Stimulated activated CD8-positive, alpha-beta memory T cell treated with anti-CD3 and anti-CD28 coated beads, Interleukin-15, amount 100 ng/mL, for 4 hours (primary cell): ENCODE measurements around the gene APOE.
"Not testable (repeated sequence)": the region's sequence is repeated elsewhere in the genome, so short reads cannot be mapped to it uniquely, and the experiment has no call there.

Source experiments
- DNase-seq, 2 donors: peaks; one replicate each; pipeline ENCODE4 v3.0.0-alpha.2; 2020; ENCODE audit warnings: low read depth in 2 of 2

APOE gene

DNA sequence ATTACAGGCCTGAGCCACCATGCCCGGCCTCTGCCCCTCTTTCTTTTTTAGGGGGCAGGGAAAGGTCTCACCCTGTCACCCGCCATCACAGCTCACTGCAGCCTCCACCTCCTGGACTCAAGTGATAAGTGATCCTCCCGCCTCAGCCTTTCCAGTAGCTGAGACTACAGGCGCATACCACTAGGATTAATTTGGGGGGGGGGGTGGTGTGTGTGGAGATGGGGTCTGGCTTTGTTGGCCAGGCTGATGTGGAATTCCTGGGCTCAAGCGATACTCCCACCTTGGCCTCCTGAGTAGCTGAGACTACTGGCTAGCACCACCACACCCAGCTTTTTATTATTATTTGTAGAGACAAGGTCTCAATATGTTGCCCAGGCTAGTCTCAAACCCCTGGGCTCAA is 4.2 kb downstream of the APOE start:
- no peak for DNase-seq

DNA sequence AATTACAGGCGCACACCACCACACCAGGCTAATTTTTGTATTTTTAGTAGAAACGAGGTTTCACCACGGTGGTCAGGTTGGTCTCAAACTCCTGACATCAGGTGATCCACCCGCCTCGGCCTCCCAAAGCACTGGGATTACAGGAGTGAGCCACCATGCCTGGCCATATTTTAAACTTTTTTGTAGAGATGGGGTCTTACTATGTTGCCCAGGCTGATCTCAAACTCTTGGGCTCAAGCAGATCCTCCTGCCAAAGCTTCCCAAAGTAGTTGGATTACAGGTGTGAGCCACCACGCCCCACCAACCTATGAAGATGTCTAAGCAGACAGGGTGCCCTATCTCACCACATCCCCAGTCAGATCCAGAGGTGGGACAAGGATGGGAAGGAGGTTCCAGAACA is 6.3 kb downstream of the APOE start:
- DNase-seq = not testable (repeated sequence)

DNA sequence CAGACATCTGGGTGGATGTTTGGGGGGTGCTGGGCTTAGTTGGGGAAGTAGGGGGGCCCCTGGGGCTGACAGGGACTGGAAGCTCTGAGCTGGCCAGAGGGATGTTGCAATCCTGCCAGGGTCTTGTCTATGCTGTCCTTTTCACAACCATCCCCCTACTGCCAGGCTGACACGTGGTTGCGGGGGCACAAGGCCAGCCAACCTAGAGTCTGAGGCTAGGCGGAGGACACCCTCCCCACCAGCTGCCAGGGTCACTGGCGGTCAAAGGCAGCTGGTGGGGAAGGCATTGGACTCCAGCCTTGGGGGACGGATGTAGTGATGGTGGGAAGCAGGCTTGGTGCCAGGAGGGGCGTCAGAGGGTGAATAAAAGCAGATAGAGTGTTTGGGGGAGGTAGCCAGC is 7.3 kb downstream of the APOE start:
- DNase-seq = no peak

DNA sequence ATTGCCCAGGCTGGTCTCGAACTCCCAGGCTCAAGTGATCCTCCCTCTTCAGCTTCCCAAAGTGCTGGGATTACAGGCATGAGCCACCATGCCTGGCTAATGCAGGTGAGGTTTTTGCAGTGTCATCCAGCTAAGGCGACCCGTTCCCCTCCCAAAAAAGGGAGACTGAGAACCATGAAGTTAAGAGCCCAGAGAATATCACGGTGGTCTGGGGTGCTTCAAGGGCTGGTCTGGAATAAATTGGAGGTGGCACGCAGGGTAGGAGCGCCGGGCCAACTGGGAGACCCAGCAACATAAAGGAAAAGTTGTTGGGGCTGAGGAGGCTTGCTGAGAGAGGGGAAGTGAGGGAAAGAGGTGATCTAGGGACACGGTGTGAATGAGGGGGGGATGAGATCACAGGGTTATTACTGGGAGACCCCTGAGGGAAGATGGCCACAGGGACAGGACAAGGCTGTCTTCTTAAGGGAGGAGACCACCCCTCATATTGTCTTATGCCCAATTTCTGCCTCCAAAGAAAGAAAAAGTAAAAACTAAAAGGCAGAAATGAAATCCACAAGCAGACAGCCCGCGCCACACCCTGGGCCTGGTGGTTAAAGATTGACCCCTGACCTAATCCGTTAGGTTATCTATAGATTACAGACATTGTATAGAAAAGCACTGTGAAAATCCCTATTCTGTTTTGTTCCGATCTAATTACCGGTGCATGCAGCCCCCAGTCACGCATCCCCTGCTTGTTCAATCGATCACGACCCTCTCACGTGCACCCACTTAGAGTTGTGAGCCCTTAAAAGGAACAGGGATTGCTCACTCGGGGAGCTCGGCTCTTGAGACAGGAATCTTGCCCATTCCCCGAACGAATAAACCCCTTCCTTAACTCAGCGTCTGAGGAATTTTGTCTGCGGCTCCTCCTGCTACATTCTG is 8.2 kb downstream of the APOE start:
- DNase-seq = not testable (repeated sequence)

DNA sequence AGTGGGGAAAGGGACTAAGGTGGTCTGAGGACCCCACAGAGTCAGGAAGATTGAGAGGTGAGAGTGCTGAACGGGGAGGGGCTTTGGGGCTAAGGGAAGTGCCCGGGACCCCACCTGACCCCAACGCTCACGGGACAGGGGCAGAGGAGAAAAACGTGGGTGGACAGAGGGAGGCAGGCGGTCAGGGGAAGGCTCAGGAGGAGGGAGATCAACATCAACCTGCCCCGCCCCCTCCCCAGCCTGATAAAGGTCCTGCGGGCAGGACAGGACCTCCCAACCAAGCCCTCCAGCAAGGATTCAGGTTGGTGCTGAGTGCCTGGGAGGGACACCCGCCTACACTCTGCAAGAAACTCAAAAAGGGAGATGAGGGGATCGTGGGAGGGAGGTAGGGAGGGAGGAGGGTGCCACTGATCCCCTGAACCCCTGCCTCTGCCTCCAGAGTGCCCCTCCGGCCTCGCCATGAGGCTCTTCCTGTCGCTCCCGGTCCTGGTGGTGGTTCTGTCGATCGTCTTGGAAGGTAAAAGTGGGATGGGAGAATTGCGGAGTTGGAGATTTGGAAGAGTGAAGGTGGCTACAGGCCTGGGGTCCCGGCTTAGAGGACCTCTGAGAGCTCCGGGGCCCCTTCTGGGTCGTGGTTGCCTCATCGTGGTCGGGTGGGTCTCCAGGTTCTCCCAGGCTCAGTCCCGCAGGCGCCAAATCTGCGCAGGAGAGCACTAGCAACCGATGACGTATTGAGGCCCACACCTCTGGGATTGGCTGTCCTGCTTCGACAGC is 9.0 kb downstream of the APOE start, which contains the start of gene APOC1:
Gene APOC1 (plus strand): TSS at position 176 of the 774 bp plus-strand sequence. CDS start 284 bp downstream, at position 460.
- DNase-seq = peak; percentile 43 to 54

DNA sequence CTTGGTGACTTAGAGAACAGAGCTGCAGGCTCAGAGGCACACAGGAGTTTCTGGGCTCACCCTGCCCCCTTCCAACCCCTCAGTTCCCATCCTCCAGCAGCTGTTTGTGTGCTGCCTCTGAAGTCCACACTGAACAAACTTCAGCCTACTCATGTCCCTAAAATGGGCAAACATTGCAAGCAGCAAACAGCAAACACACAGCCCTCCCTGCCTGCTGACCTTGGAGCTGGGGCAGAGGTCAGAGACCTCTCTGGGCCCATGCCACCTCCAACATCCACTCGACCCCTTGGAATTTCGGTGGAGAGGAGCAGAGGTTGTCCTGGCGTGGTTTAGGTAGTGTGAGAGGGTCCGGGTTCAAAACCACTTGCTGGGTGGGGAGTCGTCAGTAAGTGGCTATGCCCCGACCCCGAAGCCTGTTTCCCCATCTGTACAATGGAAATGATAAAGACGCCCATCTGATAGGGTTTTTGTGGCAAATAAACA is 18.7 kb downstream of the APOE start:
- DNase-seq = no peak

DNA sequence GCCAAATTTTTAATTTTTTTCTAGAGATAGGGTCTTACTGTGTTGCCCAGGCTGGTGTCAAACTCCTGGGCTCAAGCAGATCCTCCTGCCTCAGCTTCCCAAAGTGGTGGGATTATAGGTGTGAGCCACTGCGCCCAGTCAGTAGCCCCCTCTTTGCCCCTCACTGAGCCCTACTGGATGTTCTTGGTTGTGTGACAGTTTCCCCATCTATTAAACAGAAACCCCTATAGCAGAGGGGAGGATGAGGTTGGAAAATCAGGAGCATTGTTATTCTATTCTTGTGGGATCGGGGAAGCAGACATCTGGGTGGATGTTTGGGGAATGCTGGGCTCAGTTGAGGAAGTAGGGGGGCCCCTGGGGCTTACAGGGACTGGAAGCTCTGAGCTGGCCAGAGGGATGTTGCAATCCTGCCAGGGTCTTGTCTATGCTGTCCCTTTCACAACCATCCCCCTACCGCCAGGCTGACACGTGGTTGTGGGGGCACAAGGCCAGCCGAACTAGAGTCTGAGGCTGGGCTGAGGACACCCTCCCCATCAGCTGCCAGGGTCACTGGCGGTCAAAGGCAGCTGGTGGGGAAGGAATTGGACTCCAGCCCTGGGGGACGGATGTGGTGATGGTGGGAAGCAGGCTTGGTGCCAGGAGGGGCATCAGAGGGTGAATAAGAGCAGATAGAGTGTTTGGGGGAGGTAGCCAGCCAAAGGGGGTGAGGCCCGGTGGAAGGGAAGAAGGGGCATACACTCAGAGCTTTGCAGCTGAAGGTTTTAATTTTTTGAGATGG is 19.7 kb downstream of the APOE start:
- DNase-seq = no peak

DNA sequence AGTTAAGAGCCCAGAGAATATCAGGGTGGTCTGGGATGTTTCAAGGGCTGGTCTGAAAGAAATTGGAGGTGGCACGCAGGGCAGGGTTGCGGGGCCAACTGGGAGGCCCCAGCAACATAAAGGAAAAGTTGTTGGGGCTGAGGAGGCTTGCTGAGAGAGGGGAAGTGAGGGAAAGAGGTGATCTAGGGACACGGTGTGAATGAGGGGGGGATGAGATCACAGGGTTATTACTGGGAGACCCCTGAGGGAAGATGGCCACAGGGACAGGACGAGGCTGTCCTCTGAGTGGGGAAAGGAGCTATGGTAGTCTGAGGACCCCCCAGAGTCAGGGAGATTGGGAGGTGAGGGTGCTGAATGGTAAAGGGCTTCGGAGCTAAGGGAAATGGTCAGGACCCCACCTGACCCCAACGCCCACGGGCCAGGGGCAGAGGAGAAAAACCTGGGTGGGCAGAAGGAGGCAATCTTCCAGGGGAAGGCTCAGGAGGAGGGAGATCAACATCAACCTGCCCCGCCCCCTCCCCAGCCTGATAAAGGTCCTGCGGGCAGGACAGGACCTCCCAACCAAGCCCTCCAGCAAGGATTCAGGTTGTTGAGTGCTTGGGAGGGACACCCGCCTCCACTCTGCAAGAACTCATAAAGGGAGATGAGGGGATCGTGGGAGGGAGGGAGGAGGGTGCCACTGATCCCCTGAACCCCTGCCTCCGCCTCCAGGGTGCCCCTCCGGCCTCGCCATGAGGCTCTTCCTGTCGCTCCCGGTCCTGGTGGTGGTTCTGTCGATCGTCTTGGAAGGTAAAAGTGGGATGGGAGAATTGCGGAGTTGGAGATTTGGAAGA is 20.9 kb downstream of the APOE start:
- not testable (repeated sequence) for DNase-seq

DNA sequence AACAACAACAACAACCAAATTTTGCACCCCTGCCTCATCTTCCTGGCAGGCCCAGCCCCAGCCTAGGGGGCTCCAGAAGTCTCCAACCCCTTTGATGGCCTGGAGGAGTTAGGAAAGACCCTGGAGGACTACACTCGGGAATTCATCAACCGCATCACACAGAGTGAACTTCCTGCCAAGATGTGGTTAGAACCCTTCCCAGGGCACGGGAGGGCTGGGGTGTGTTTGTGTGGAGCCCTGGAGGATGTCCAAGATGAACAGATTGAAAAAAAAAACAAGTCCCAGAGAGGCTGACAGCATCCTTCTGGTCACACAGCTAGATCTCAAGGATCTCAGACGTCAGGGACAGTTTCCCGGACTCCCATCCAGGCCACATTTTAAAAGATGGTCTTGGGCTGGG is 22.1 kb downstream of the APOE start:
- DNase-seq = no peak

DNA sequence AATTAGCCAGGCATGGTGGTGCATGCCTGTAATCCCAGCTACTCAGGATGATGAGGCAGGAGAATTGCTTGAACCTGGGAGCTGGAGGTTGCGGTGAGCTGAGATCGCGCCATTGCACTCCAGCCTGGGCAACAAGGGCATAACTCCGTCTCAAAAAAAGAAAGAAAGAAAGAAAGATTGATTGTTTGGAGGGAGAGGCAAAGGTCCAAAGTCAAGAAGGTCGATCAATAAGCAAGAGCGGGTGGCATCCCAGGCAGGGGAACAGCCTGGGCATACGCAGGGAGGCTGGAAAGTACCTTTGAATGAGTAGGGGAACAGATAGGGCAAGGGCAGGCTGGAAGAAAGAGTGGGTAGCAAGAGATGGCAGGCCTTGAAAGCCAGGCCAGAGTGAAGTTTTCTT is 24.5 kb downstream of the APOE start:
- DNase-seq = no peak

DNA sequence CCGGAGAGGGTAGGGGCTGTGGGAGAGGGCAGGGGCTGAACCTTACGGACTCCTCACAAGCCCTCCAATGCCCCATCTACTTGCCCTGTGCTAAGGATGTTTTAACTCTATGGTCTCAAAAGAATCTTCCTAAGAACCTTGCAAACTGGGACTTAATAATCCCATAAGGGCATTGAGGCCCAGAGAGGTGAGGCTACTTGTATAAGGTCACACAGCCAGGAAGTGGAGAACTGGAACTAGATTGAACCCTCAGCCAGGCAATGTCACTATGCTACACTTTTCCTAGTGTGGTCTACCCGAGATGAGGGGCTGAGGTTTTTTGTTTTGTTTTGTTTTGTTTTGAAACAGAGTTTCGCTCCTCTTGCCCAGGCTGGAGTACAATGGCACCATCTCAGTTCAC is 25.9 kb downstream of the APOE start:
- DNase-seq = no peak

DNA sequence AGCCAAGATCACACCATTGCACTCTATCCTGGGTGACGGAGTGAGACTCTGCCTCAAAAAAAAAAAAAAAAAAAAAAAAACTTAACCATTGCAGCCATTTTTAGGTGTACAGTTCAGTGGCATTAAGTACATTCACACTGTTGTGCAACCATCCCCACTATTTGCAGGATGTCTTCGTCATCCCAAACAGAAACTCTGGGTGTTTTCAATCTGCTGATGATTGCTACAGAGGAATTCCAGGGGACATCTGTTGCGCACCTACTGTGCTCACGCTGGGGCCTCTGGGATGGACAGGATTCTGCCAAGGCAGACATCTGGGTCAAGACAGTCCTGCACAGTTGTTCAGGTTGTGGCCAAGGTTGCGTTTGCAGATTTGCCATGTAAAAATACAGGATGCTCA is 34.1 kb downstream of the APOE start:
- DNase-seq = no peak

DNA sequence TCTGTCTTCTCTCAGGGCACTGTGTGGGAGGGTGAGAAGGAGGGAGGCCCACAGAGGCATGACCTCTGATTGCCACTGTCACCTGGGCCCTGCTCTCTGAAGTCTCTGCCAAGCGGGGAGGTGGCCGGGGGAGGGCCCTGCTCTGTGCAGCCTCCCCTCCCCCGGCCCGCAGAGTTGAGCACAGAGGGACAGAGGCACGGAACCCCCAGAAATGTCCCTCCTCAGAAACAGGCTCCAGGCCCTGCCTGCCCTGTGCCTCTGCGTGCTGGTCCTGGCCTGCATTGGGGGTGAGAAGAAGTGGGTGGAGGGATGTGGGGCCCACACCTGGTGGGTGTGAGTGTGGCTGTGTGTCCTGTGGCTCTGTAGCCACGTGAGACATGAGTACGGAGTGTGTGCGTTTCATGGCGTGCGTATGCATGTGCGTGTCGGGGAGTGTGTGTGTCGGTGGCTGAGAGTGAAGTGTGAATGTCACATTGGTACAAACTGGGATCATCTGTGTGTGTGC is 36.5 kb downstream of the APOE start, which contains the start of gene APOC4:
Gene APOC4 (plus strand): TSS at position 171 of the 505 bp plus-strand sequence. CDS start 41 bp downstream, at position 212.
- DNase-seq = no peak

DNA sequence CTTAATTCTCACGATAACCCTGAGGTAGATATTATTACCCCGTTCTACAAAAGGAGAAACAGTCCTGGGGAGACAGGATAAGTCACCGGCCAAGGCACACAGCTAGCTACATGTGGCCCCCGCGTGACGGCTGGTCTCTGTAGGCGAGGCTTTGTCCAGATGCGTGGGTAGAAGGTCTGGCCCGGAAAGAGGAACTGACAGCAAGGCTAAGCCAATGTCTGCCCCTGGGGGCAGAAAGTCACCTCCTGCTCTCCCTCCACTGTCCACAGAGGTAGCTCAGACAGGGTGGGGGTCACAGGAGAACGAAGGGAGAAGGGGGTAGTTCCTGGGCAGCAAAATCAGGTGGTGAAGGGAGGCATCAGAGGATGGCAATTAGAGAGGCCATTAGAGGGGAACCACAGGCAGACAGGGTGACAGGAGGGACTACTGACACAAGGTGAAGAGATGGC is 38.2 kb downstream of the APOE start:
- DNase-seq = no peak

DNA sequence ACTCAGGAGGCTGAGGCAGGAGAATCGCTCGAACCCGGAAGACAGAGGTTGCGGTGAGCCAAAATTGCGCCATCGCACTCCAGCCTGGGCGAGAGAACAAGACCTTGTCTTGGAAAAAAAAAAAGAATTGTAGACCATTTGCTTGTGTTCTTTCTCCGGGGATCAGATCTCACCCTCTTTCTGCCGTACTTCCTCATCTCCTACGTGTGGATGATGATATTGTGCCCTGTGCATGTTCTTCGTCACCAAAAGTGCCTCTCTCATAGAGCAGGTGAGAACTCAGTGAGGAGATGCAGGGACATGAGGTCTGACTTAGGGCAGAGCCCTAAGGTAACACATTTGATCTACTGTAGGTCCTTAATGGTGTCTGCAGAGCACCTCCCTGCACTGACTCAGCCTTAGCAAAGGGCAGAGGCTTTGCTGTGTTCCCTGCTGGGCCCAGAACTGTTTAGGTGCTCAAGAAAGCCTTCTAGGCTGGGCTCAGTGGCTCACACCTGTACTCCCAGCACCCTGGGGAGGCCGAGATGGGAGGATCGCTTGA is 41.5 kb downstream of the APOE start:
- no peak for DNase-seq

DNA sequence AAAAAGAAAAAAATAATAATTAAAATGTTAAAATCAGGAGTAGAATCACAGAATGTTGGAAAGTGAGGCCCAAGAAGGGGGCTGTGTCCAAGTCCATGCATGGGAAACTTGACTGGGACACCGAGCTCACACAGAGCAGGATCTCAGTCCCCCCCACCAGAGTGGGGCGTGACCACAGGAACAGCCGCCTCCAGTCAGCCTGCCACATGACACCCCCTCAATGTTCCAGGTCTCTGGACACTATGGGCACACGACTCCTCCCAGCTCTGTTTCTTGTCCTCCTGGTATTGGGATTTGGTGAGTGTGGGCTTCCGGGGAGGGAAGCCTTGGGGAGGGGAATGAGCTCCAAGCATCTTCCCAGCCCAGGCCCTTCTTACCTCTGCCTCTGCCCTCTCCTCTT is 42.6 kb downstream of the APOE start:
- DNase-seq = no peak

DNA sequence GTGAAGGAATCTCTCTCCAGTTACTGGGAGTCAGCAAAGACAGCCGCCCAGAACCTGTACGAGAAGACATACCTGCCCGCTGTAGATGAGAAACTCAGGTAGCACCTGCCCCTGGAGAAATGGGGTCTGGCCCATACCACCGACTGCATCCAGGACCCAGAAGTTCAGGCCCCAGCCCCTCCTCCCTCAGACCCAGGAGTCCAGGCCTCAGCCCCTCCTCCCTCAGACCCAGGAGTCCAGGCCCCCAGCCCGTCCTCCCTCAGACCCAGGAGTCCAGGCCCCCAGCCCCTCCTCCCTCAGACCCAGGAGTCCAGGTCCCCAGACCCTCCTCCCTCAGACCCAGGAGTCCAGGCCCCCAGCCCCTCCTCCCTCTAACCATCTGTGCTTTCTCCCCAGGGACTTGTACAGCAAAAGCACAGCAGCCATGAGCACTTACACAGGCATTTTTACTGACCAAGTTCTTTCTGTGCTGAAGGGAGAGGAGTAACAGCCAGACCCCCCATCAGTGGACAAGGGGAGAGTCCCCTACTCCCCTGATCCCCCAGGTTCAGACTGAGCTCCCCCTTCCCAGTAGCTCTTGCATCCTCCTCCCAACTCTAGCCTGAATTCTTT is 43.3 kb downstream of the APOE start:
- no peak for DNase-seq

DNA sequence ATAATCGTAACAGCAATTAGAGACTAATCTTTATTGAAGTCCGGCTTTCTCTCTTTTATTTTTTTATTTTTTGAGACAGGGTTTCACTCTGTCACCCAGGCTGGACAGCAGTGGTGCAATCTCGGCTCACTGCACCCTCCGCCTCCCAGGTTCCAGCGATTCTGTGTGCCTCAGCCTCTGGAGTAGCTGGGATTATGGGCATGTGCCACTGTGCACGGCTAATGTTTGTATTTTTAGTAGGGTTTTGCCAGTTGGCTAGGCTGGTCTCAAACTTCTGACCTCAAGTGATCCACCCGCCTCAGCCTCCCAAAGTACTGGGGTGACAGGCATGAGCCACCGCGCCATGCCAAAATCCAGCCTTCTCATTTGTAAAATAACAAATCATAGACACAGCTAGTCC is 44.0 kb downstream of the APOE start:
- DNase-seq = no peak
